ENCODE results near the gene LCK.

DNA sequence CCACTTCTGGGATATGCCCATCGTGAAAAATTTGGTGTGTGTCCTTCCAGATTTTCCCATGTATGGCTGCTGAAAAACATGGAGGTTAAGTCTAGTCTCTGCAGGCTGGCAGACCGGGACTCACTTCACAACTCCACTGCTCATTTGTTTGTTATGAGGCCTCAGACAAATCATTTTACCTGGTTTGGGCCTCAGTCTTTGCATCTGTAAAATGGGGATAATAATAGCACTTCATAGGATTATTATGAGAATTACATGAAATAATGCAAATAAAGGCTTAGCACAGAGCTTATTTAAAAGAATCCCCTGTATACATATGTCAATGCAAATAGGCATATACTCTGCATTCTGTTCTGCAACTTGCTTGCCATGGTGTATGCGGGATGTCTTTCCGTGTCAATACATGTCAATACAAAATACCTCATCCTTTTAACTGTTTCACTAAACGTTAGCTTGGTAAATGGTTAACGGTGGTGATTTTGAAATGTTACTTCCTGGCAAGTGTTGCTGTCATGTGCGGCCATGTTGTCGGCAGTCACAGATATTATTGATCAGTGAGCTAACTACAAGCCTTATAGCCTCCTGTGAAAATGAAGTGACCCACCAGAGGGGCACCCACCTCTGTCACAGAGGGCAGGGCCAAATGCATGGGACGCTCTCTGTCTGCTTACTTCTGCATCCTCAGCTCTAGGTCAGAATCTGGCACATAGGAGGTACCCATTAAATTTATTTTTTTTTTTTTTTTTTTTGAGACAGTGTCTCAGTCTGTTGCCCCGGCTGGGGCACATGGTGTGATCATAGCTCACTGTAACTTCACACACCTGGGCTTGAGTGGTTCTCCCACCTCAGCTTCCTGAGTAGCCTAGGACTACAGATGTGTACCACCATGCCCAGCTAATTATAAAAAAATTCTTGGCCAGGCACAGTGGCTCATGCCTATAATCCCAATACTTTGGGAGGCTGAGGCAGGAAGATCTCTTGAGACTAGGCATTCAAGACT, 4.3 kb downstream of the LCK start:
- TF ChIP-seq CTCF (IDR thresholded peaks at IDR 0.05) (no peak), EP300 (IDR thresholded peaks at IDR 0.05) (no peak), POLR2AphosphoS5 (IDR thresholded peaks at IDR 0.05) (no peak)
